DMS79 (cell line): ENCODE measurements around the gene FANCC.
"Not testable (repeated sequence)": the region's sequence is repeated elsewhere in the genome, so short reads cannot be mapped to it uniquely, and the experiment has no call there.

Experiments
- DNase-seq: peaks from one replicate; lab custom pipeline; 2025; lab: John Stamatoyannopoulos, UW

Gene FANCC

GRCh38 chr9:95229230-95229915 is 88.1 kb downstream of the FANCC start:
- no peak for DNase-seq

DNA sequence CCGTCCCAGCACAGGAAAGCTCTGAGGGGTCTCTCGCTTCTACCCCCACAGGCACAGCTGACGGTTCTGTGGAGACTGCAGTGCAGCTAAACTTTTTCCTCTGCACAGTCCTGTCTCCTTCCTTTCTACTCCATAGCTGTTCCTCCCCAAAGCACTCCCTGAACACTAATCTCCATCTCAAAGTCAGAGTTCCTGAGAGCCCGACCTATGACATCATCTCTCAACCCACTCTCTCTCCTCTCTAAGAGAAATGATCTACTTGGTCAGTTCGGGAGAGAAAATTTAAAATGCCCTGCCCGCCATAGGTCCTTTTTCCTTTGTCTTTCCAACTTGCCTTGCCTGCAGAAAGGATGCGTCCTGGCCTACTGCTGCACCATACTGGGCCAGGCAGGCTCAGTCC is 90.6 kb downstream of the FANCC start:
- no peak for DNase-seq

GRCh38 chr9:95225726-95226106 is 91.8 kb downstream of the FANCC start:
- no peak for DNase-seq

DNA sequence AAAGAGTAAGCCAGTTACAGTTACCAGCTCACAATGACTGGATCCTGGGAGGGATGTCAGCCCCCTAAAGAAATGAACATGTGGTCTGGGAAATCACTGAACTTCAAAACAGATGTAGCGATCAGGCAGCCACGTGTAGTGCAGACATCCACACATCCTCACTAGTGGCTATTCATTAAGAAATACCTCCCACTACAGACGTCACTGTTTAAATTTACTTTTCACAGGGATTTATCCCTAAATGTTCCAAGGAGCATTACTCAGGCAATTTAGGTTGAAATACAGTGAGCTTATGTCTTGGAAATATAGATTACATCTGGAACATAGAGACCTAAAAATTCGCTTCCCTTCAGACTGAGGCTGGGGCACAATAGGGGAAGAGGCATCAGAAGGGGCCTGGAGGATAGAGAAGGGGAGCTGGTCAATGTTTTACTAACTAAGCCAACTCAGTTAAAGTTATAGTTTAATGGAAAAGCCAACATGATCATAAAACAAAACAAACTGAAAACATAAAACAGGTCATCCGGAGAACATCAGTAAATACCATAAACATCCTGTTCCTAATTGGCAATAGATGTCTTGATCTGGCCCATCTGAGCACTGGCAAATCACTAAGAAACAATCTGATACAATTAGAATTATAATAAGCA is 92.3 kb downstream of the FANCC start:
- no peak for DNase-seq

DNA sequence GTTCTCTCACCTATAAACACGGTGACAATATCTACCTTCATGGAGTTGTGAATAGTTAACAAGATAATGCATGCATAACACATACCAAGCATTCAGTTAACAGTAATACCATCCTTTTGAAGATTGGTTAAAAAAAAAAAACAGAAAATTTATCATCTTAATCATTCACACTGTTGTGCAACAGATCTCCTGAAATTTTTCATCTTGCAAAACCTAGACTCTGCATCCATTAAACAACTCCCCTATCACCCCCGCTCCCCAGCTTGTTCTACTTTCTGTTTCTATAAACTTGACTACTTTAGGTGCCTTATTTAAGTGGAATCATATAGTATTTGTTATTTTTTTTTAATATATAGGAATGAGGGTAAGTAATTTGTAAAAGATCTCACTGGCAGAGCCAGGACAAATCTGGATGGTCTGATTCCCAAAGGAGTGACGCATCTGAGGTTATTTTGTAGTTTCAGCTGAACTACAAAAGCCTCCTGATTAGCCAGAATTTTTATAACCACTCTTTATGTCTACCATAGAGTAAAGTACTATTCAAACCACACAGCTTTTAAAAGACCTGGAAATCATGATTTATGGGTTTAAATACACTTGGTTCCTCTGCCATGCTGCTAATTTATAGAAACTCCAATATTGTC is 93.0 kb downstream of the FANCC start:
- no peak for DNase-seq

- DNase-seq, result not testable (repeated sequence)
Measured at GRCh38 chr9:95220352-95220751, 97.2 kb downstream of the FANCC start.

DNA sequence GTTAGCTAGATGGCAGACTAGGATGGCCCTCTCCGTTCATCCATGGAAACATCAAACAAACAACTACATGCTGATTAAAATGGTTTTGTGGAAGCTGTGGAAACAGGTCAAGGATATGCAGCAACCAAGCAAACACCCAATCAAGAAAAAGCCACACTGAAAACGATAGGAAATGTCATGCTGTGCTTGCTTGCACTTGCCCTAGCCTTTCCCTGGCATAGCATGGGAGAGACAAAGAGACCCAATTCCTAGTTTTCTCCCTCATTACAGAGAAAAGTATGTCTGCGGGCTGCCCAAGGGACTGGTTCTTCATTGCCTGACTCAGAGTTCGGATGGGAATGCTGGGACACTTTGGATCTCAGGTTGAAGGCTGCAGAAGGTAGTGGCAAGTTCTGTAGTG is 98.7 kb downstream of the FANCC start:
- no peak for DNase-seq

DNA sequence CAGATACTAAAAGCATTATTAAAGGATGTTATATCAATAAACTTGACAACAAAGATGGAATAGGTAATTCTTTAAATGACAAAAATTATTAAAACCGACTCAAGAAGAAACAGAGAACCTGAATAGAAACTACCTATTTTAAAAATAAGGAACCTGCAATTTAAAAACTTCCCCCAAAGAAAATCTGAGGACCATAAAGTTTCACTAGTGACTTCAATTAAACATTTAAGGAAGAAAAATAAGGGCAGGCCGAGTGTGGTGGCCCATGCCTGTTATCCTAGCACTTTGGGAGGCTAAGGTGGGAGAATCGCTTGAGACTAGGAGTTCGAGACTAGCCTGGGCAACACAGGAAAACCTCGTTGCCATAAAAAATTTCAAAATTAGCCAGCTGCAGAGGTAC is 99.6 kb downstream of the FANCC start:
- DNase-seq, result no peak

DNA sequence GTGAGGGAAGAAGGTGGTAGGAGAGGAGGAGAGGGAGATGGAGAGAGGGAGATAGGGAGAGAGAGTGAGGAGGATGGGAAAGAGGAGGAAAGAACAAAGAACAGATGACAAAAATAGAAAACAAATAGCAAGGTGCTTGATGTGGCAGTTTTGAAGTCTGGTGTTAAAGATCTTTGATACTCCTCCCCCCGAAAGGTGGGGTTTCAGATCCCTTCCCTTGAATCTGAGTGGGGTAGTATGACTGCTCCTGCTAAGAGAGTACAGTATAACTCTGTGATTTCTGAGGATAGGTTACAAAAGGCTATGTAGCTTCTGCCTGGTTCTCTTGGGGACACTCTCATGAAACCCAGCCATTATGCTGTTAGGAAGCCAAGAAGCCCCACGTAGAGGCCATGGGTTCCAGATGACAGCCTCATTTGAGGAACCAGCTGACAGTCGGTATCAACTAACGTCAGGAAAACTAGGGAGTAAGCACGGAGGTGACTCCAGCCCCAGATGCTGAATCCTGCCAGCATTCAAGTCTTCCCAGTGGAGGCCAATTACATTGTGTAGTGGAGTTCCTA is 102.1 kb downstream of the FANCC start:
- no peak for DNase-seq

GRCh38 chr9:95213117-95213516 is 104.4 kb downstream of the FANCC start:
- DNase-seq, result no peak

DNA sequence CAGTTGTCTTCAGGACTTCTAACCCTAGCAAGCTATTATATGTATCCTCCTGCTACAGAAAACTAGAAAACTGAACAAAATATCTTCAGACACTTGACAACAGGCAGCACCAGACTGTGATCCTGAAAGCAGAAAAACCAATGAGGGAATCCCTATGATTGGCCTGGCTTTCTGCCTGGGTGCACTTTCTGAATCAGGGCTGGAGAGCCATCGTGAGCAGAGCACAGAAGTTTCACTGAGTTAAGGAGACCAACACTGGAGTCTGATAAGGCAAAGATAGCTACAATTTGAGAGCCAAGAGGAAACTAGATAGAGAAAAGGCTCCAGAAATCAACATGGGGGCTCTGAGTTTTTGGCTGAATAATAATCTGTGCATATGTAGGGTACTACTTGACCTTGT is 106.5 kb downstream of the FANCC start:
- peak; percentile 14 for DNase-seq

DNA sequence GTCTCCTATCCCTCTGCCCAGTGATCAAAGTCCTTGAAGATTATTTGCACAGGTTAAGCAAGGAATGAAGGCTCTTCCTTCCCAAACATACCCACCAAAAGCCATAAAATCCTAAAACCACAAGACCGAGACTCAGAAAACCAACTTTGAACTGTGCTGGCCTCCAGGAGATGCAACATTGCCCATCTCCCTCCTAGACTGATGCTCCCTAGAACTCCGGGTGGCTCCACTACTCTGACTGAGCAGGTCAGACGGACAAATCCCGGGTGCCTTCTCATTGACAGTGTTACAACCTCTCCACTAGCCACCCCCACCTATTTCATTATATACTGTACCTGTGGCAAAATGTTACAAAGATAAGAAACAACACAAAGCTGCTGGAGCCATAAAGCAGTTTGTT is 110.1 kb downstream of the FANCC start:
- DNase-seq, result no peak

DNA sequence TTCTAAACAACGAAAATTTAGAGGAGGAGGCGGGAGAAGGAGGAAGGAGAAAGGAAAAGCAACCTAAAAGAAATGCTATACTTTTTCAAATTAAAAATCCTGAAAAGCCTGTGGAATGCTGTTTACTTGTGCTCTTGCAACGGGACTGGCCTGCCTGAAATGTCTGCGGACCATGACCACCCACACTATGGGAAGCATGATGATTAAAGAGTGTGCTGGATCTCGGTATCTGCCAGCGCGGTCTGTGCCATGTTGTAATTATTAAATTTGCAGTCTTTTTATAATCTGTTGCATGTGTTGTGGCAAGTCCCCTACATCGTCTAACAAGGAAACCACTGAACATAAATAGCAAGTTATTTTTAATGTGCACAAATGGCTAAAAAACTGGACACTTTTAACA is 111.4 kb downstream of the FANCC start:
- no peak for DNase-seq

DNA sequence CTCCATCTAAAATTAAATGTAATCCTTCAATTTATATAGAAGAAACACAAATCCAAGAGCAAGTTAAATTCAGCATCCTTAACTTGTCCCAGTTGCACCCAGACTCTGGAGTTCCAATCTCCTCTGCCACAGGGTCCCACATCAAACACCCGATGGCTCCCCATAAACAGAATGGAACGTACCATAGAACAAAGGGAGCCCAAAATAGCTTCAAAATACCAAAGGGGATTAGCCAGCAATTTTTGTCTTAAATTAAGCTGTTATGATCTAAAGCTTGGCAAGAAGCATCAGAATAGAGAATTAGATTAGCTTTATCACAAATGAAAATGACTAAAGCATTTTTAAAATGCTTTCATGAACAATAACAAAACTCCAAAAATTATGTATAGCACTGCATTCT is 112.8 kb downstream of the FANCC start:
- no peak for DNase-seq

DNA sequence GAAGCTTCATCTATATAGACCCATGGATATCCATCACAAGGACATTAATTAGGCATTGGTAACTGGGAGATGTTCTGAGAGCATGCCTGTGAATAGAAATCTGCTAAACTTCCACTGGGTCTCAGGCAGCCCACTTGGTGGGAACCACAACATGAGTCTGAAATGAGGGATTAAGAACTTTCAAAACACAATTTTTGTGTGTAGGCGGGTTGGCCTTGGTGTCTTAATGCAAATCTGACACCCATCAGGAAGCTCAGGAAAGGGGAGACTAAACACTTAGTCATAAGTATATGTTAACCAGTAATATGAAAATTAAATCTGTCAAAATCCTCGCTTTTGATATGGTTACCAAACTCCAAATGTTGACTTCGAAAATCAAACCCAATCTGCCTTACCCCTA is 113.2 kb downstream of the FANCC start:
- DNase-seq, result no peak

- not testable (repeated sequence) for DNase-seq
Measured at GRCh38 chr9:95203019-95203418, 114.5 kb downstream of the FANCC start.

DNA sequence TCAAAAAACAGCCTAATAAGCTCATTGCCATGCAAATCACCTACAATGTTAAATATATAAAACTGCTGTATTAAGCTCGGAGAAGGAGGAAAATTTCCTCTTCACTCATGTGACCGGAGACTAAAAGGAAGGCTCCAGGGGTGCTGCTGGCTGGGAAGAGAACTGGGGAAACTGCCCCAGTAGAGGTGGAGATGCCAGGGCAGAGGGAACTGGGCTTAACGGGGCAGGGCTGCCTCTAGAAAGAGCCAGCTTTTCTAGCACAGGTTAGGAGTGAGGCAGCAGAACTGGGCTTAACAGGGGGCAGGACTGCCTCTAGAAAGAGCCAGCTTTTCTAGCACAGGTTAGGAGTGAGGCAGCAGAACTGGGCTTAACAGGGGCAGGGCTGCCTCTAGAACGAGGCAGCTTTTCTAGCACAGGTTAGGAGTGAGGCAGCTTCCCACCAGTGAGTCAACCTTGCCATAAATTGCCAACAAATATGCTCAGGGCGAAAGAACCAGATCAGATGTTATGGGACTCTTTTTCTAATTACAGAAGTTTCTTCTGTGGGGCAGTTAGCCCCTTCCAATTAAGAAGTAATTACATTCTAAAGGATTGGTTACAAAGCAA is 115.3 kb downstream of the FANCC start:
- DNase-seq, result no peak

- no peak for DNase-seq
Measured at GRCh38 chr9:95201206-95201605, 116.3 kb downstream of the FANCC start.

- peak; percentile 85 for DNase-seq
Measured at GRCh38 chr9:95197692-95198271, 119.7 kb downstream of the FANCC start.

DNA sequence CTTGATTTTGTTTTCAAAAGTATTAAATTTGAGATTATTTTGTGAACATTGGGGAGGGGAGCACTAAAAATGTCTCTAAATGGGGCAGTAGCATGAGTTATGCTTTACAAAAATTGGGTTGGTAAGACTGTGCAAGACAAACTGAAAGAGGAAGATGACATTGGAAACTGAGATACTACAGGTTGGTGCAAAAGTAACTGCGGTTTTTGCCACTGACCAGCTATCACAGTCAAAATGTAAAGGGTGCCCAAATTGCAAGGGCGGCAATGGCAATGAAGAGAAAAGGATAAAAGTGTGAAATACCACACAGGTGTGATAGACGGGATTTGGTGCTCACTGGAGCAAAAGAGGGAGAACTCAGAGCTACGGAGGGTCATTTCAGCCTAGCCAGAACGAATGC is 124.0 kb downstream of the FANCC start:
- no peak for DNase-seq

GRCh38 chr9:95193067-95193466 is 124.4 kb downstream of the FANCC start:
- DNase-seq, result no peak

DNA sequence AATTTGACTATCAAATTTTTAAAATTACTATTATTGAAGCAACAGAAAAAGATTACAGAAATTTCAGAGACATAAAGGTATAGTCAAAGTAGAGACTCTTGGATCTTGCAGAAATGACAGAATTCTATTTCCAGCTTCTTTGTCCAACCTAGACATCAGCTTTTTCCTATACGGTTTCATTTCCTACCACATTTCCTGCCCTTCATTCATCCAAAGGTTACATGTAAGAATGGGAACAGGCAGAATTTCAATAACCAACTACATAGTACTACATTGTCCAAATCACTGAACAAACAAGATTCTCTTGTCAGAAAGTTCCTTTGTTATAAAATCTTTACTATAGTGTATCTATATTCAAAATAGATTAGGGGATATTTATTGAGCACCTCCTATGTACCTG is 124.9 kb downstream of the FANCC start:
- DNase-seq, result no peak
